RWPE2 (cell line): Measurements from ENCODE around the gene MCF2L.
A peak's percentile ranks its signal among the peaks of the same experiment; 100 is the strongest.

Source experiments
- ATAC-seq: fragments of 200-7000 bp; cut with Tn5 transposase; 3 replicates; pipeline ENCODE4 v1.9.1; 2021; ENCODE audit warnings: low read depth
- DNase-seq: peaks from one replicate; pipeline ENCODE4 v3.0.0-alpha.2; 2020; ENCODE audit warnings: low spot score
- H3K27ac ChIP-seq: fragments of 450-650 bp; 2 replicates; pipeline ENCODE4 v1.5.1; 2017; ENCODE audit warnings: mild to moderate bottlenecking; ENCODE audit not compliant: poor library complexity, severe bottlenecking
- H3K27me3 ChIP-seq: fragments of 250-450 bp; sonication (Bioruptor Pico); 2 replicates; pipeline ENCODE4 v1.5.1; 2021; ENCODE audit warnings: mild to moderate bottlenecking, moderate library complexity; ENCODE audit not compliant: insufficient read depth, poor library complexity, severe bottlenecking
- H3K36me3 ChIP-seq: fragments of 250-450 bp; sonication (Bioruptor Pico); 2 replicates; pipeline ENCODE4 v1.5.1; 2020; ENCODE audit warnings: low read depth, mild to moderate bottlenecking, moderate library complexity
- H3K4me1 ChIP-seq: fragments of 250-450 bp; sonication (Bioruptor Pico); 2 replicates; pipeline ENCODE4 v1.5.1; 2021; ENCODE audit warnings: mild to moderate bottlenecking, moderate library complexity; ENCODE audit not compliant: insufficient read depth, poor library complexity, severe bottlenecking
- H3K4me3 ChIP-seq: fragments of 250-450 bp; sonication (Bioruptor Pico); 2 replicates; pipeline ENCODE4 v1.5.1; 2021; ENCODE audit warnings: mild to moderate bottlenecking, moderate library complexity; ENCODE audit not compliant: severe bottlenecking
- H3K9me3 ChIP-seq: fragments of 250-450 bp; sonication (Bioruptor Pico); 2 replicates; pipeline ENCODE4 v1.5.1; 2021; ENCODE audit warnings: mild to moderate bottlenecking, moderate library complexity; ENCODE audit not compliant: severe bottlenecking
- TF ChIP-seq, protein P1 (sequence below): fragments of 450-650 bp; IDR thresholded peaks from one replicate; pipeline ENCODE4 v1.5.1; 2017; ENCODE audit warnings: mild to moderate bottlenecking, moderate library complexity; ENCODE audit not compliant: poor library complexity, severe bottlenecking

MCF2L gene

DNA sequence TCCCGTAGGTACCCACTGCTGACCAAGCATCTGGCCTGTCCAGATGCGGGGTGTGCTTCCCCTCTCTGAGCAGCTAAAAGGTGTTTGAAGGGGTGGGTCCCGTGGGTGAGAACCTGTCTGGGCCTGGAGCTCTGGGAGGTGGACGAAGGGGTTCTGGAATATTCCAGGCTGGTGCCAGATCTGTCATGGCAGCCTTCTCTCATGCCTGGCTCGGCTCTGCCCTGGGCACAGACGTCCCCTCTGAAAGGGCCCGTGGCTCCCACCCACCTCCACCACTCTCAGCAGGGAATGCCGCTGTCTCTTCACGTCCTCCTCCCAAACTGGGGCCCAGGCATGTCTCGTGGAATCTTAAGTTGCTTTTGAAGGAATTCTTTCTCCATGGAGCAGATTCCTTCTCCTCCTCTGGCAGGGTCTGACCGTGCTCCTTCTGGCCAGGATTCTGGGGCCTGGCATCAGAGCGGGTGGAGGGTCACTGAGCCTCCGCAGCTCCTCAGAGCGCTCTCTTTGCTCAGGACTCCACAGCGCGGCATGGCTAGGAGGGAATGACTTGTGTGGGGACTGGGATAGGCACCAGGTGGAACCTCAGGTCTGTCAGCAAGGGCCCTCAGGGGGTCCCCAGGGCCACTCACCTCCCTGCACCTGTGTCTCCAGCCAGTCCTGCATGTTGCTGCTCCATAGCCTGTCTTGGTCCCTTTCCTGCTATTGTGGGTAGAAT lies 5.9 kb upstream of the MCF2L start:
- DNase-seq (peak; percentile 14), ATAC-seq (no peak)
- Histone ChIP-seq H3K4me3 (no peak overlapping the region), H3K27ac (no peak overlapping the region), H3K36me3 (no peaks in the 10 kb centered on the region), H3K4me1 (no peaks in the 10 kb centered on the region), H3K9me3 (no peaks in the 10 kb centered on the region), H3K27me3 (peaks cover 24% of the 10 kb centered on the region)
- TF ChIP-seq, protein P1, sequence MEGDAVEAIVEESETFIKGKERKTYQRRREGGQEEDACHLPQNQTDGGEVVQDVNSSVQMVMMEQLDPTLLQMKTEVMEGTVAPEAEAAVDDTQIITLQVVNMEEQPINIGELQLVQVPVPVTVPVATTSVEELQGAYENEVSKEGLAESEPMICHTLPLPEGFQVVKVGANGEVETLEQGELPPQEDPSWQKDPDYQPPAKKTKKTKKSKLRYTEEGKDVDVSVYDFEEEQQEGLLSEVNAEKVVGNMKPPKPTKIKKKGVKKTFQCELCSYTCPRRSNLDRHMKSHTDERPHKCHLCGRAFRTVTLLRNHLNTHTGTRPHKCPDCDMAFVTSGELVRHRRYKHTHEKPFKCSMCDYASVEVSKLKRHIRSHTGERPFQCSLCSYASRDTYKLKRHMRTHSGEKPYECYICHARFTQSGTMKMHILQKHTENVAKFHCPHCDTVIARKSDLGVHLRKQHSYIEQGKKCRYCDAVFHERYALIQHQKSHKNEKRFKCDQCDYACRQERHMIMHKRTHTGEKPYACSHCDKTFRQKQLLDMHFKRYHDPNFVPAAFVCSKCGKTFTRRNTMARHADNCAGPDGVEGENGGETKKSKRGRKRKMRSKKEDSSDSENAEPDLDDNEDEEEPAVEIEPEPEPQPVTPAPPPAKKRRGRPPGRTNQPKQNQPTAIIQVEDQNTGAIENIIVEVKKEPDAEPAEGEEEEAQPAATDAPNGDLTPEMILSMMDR, result no peak

GRCh38 chr13:112963641-112964040 lies 5.4 kb upstream of the MCF2L start:
- peaks cover 29% of the 10 kb centered on the region for H3K27me3 ChIP-seq
- no peak overlapping the region for H3K4me3 ChIP-seq
- no peaks in the 10 kb centered on the region for H3K36me3 ChIP-seq
- no peak overlapping the region for H3K27ac ChIP-seq
- TF ChIP-seq, protein P1, result no peak
- DNase-seq (peak; percentile 38), ATAC-seq (no peak)
- no peaks in the 10 kb centered on the region for H3K4me1 ChIP-seq
- no peaks in the 10 kb centered on the region for H3K9me3 ChIP-seq

DNA sequence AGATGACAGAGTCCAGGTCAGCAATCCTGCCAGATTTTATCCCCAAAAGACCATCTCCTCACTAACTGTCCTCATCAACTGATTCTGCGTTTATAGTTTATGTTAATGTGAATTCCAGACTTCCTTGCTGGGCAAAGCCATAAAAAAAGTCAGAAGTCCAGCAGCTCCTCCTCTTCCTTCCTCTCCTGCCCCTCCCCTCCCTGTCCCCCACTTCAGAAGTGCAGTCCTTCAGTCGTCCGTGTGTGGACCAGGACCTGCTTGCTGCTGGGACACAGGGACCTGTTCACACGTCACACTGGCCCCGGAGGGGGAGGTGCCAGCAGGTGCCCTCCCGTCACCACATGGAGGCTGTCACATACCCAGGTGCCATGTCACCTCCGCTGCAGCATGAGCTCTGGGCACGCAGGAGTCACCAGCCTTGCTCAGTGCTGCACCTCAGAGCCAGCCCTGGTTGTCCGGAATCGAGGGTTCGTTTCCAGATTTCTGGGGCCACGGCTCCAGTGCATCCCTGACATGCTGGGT lies 4.0 kb upstream of the MCF2L start:
- Histone ChIP-seq H3K27me3 (peaks cover 43% of the 10 kb centered on the region), H3K9me3 (no peaks in the 10 kb centered on the region), H3K36me3 (no peaks in the 10 kb centered on the region), H3K4me1 (no peaks in the 10 kb centered on the region), H3K4me3 (no peak overlapping the region), H3K27ac (no peak overlapping the region)
- TF ChIP-seq, protein P1, result no peak
- DNase-seq (peak; percentile 47), ATAC-seq (no peak)

- ATAC-seq (no peak), DNase-seq (peak; percentile 28)
- H3K4me3 ChIP-seq, result no peak overlapping the region
- H3K27me3 ChIP-seq, result peaks cover 49% of the 10 kb centered on the region
- no peaks in the 10 kb centered on the region for H3K4me1 ChIP-seq
- H3K9me3 ChIP-seq, result no peaks in the 10 kb centered on the region
- TF ChIP-seq, protein P1, result no peak
- no peak overlapping the region for H3K27ac ChIP-seq
- H3K36me3 ChIP-seq, result no peaks in the 10 kb centered on the region
Measured at GRCh38 chr13:112965573-112966115, 3.4 kb upstream of the MCF2L start.

DNA sequence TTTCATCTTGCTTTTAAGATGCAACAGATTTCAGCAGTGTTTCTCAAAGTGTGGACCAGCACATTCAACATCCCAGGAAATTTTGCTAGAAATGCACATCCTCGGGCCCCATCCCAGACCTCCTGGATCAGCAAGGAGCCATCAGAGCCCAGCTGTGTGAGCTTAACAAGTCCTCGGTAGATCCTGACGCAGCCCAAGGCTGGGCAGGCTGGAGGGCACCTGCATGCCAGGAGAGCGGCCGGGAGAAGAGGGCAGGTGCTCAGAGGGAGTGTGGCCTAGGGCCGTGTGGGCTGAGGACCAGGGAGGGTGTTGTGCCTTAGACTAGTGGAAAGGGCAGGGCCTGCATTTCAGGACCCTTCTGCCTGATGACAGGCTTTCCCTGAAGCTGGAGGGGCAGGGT lies 2.2 kb upstream of the MCF2L start:
- H3K4me1 ChIP-seq, result no peaks in the 10 kb centered on the region
- ATAC-seq (no peak), DNase-seq (peak; percentile 38)
- TF ChIP-seq, protein P1, result no peak
- no peak overlapping the region for H3K4me3 ChIP-seq
- H3K27ac ChIP-seq, result no peak overlapping the region
- H3K27me3 ChIP-seq, result peaks cover 61% of the 10 kb centered on the region
- H3K9me3 ChIP-seq, result no peaks in the 10 kb centered on the region
- no peaks in the 10 kb centered on the region for H3K36me3 ChIP-seq
